ENCODE measurements around the gene XAB2. TPM values are rescaled to one million over a fixed set of nuclear protein-coding genes. Genes with fewer than 3 reads are reported as not detected.

XAB2 gene
- total RNA-seq, result 42.0 and 69.7 TPM in 2 replicates

GRCh38 chr19:7629347-7630054 lies at the start of gene XAB2, which contains the start of gene PET100:
Gene XAB2 (minus strand): TSS chr19:7629545. CDS start chr19:7629527, 18 bp downstream.
Gene PET100 (plus strand): TSS chr19:7629793. CDS start chr19:7629834, 41 bp downstream.

GRCh38 chr19:7676854-7677253 lies 47.5 kb upstream of the XAB2 start, which contains the start of gene MCEMP1:
Gene MCEMP1 (plus strand): TSS chr19:7677090. CDS start chr19:7677121, 31 bp downstream.

DNA sequence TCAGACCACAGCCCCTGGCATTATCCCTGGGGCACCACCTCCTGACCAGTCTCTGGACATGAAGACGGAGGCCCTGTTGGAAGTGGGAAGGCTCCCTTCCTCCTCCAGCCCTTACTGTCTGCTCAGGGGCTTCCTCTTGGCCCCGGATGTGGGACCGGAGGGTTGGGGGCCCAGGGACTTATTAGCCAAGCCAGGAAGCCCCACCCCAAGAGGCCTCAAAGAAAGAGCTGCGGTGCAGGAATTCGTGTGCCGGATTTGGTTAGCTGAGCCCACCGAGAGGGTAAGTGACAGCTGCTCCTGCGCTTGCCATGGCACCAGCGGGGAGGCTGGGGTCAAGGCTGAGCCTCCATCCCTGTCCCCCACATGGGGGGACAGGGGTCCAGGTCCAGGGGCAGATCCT lies 39.5 kb upstream of the XAB2 start, which contains the start of gene RETN:
TSS of gene RETN (plus strand) at position 208 of the 400 bp plus-strand sequence. CDS start 278 bp downstream, outside the sequence.

DNA sequence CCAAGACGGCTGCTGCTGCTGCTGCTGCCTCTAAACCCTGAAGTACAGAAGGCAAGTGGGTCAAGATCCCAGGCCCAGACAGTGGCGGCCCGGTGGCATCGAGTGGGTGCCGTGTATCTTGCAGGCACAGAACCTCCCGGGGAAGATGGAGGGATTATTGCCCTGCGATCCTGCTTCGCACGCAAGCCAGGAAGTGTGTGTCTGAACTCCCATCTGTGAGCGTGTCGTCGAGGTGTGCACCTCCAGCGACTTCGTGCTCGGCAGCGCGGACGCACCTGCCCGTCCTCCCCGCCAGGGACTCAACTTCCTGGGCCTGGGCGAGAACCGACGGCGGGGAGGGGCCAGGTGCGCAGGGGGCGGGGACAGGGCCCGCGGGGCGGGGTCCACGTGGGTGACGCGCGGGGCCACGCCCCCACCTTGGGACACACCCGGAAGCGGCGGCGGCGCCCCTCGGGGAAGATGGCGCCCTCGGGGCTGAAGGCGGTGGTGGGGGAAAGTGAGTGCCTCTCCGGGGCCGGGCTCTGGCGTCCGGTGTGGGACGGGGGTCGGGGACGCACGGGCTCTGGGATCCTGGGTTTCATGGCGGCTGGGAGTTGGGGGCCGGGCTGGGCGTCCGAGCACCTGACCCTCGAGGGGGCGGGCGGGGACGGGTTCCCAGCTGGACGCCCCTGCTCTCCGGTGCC lies 7.5 kb upstream of the XAB2 start, which contains the start of gene STXBP2:
TSS of gene STXBP2 (plus strand) at position 420 of the 683 bp plus-strand sequence. CDS start at position 460, 40 bp downstream.

DNA sequence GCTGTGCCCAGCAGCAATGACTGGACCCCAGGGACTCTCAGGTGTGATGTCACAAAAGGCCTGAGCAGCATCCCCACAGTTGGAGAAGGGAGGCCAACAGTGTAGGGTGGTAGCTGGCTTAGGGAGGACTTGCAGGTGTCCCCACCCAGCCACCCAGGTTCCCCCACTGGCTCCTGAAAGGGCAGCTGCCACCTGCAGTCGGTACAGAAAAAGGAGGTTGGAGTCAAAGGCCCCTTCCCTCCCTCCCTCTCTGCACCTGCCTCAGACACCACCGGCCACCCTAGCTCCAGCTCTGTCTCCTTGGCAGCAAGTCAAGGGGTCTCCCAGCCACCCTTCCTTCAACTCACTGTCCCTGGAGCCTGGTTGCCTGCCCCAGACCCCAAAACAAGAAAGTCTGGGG lies 4.4 kb upstream of the XAB2 start, which contains the start of gene PCP2:
TSS of gene PCP2 (minus strand) at position 22 of the 400 bp plus-strand sequence. CDS start 262 bp downstream, outside the sequence.

GRCh38 chr19:7595466-7596133 lies 33.7 kb downstream of the XAB2 start, which contains the start of gene CAMSAP3:
Gene CAMSAP3 (plus strand): TSS chr19:7595863. CDS start chr19:7596003, 140 bp downstream.

Other genes with a start within 250 kb of the XAB2 start
- 4.2 and 5.2 TPM in 2 replicates for gene PEX11G, start 140.5 kb downstream of the XAB2 start, total RNA-seq
- gene ZNF358, start 113.4 kb downstream of the XAB2 start, total RNA-seq, result 48.0 and 122 TPM in 2 replicates
- 3.5 and 10.4 TPM in 2 replicates for gene MCOLN1, start 106.9 kb downstream of the XAB2 start, total RNA-seq
- 114 and 136 TPM in 2 replicates for gene PNPLA6, start 93.8 kb downstream of the XAB2 start, total RNA-seq
- gene CAMSAP3, start 33.7 kb downstream of the XAB2 start, total RNA-seq, result 0.65 TPM in 1 of 2 replicates, not detected in the other
- 17.3 and 18.4 TPM in 2 replicates for gene PET100, start 248 bp upstream of the XAB2 start, total RNA-seq
- gene PCP2, start 4.2 kb upstream of the XAB2 start, total RNA-seq, result not detected in 2 replicates
- gene STXBP2, start 7.6 kb upstream of the XAB2 start, total RNA-seq, result 12.3 and 28.7 TPM in 2 replicates
- gene RETN, start 39.5 kb upstream of the XAB2 start, total RNA-seq, result not detected in 2 replicates
- not detected in 2 replicates for gene MCEMP1, start 47.5 kb upstream of the XAB2 start, total RNA-seq
- gene TRAPPC5, start 51.3 kb upstream of the XAB2 start, total RNA-seq, result 112 and 152 TPM in 2 replicates
- gene FCER2, start 72.6 kb upstream of the XAB2 start, total RNA-seq, result not detected in 2 replicates
- not detected in 2 replicates for gene CLEC4G, start 102.6 kb upstream of the XAB2 start, total RNA-seq
- gene CD209, start 118.0 kb upstream of the XAB2 start, total RNA-seq, result not detected in 2 replicates
- gene CLEC4M, start 133.7 kb upstream of the XAB2 start, total RNA-seq, result not detected in 2 replicates
- 13.8 and 15.0 TPM in 2 replicates for gene EVI5L, start 200.7 kb upstream of the XAB2 start, total RNA-seq
- not detected in 2 replicates for gene PRR36, start 244.8 kb upstream of the XAB2 start, total RNA-seq

Data from epithelial cell of alveolus of lung (primary cell).